Measurements from ENCODE around the gene ZNF106. TPM values are rescaled to one million over a fixed set of nuclear protein-coding genes. Genes with fewer than 3 reads are reported as not detected.

ZNF106 gene
- total RNA-seq, 1 experiment from 2014 or later = 34.7 TPM

- BruUV-seq (replicated peaks) = no TSS peak
- H3K4me1 Mint-ChIP-seq (ENCODE audit: low read depth, unreplicated experiment) = peaks cover 13% of the 10 kb centered on the region
- CTCF ChIA-PET = interaction anchor here (0.5 kb wide), 1 partner anchor 76 kb away, joined by 6 read pairs; no protein-coding TSS in a partner anchor
These were observed 741 bp upstream of the ZNF106 start for GRCh38 chr15:42491539-42492225.

GRCh38 chr15:42490291-42490670, 660 bp downstream of the ZNF106 start:
- CTCF ChIA-PET = no interaction called here
- DNase-seq = no peak
- Mint-ChIP-seq H3K36me3 (ENCODE audit: insufficient read depth, unreplicated experiment) (peaks cover 22% of the 10 kb centered on the region), H3K4me3 (ENCODE audit: low read depth, unreplicated experiment) (peak overlapping the region; percentile 91), H3K9me3 (ENCODE audit: low read depth, unreplicated experiment) (no peaks in the 10 kb centered on the region), H3K27me3 (ENCODE audit: unreplicated experiment) (no peaks in the 10 kb centered on the region), H3K4me1 (ENCODE audit: low read depth, unreplicated experiment) (peaks cover 13% of the 10 kb centered on the region), H3K27ac (ENCODE audit: unreplicated experiment) (peak overlapping the region; percentile 99)
- intact Hi-C loops (cut with micrococcal nuclease; ENCODE audit: unreplicated experiment) = no loop called here
- BruUV-seq (replicated peaks) = TSS peak; percentile 56
- no peak for TF ChIP-seq CTCF (IDR thresholded peaks at IDR 0.05; ENCODE audit: unreplicated experiment)

More at GRCh38 chr15:42491539-42492225, 741 bp upstream of the ZNF106 start:
- TF ChIP-seq CTCF (IDR thresholded peaks at IDR 0.05; ENCODE audit: unreplicated experiment) = no peak
- intact Hi-C loops (cut with micrococcal nuclease; ENCODE audit: unreplicated experiment) = no loop called here
- Mint-ChIP-seq H3K9me3 (ENCODE audit: low read depth, unreplicated experiment) (no peaks in the 10 kb centered on the region), H3K4me3 (ENCODE audit: low read depth, unreplicated experiment) (peak overlapping the region; percentile 91), H3K27me3 (ENCODE audit: unreplicated experiment) (no peaks in the 10 kb centered on the region), H3K27ac (ENCODE audit: unreplicated experiment) (peak overlapping the region; percentile 99), H3K36me3 (ENCODE audit: insufficient read depth, unreplicated experiment) (peaks cover 36% of the 10 kb centered on the region)
- DNase-seq = peak; percentile 8

- Mint-ChIP-seq H3K27me3 (ENCODE audit: unreplicated experiment) (no peaks in the 10 kb centered on the region), H3K9me3 (ENCODE audit: low read depth, unreplicated experiment) (peaks cover 3% of the 10 kb centered on the region), H3K36me3 (ENCODE audit: insufficient read depth, unreplicated experiment) (no peaks in the 10 kb centered on the region), H3K4me1 (ENCODE audit: low read depth, unreplicated experiment) (no peaks in the 10 kb centered on the region), H3K27ac (ENCODE audit: unreplicated experiment) (no peak overlapping the region), H3K4me3 (ENCODE audit: low read depth, unreplicated experiment) (no peak overlapping the region)
- no peak for DNase-seq
- no TSS peak for BruUV-seq (replicated peaks)
- intact Hi-C loops (cut with micrococcal nuclease; ENCODE audit: unreplicated experiment) = no loop called here
- no peak for TF ChIP-seq CTCF (IDR thresholded peaks at IDR 0.05; ENCODE audit: unreplicated experiment)
- CTCF ChIA-PET = no interaction called here
These were observed 7.3 kb downstream of the ZNF106 start for GRCh38 chr15:42483677-42484076.

- Mint-ChIP-seq H3K27me3 (ENCODE audit: unreplicated experiment) (no peaks in the 10 kb centered on the region), H3K27ac (ENCODE audit: unreplicated experiment) (no peak overlapping the region), H3K4me1 (ENCODE audit: low read depth, unreplicated experiment) (no peaks in the 10 kb centered on the region), H3K4me3 (ENCODE audit: low read depth, unreplicated experiment) (no peak overlapping the region), H3K36me3 (ENCODE audit: insufficient read depth, unreplicated experiment) (no peaks in the 10 kb centered on the region), H3K9me3 (ENCODE audit: low read depth, unreplicated experiment) (peaks cover 3% of the 10 kb centered on the region)
- DNase-seq = no peak
- no peak for TF ChIP-seq CTCF (IDR thresholded peaks at IDR 0.05; ENCODE audit: unreplicated experiment)
- intact Hi-C loops (cut with micrococcal nuclease; ENCODE audit: unreplicated experiment) = no loop called here
- CTCF ChIA-PET = no interaction called here
- no TSS peak for BruUV-seq (replicated peaks)
These were observed 8.2 kb downstream of the ZNF106 start for GRCh38 chr15:42482701-42483100.
